Smooth muscle cell (in vitro differentiated cells): ENCODE results near the gene TBC1D22A. TPM values are rescaled to one million over a fixed set of nuclear protein-coding genes. Genes with fewer than 3 reads are reported as not detected.

ENCODE experiments used
- DNase-seq: peaks from one replicate; lab custom pipeline; 2025; ENCODE audit not compliant: unreplicated experiment; lab: John Stamatoyannopoulos, UW
- H2AFZ ChIP-seq: fragments of 200-600 bp; sonication (generic); 2 replicates; pipeline ENCODE4 v1.6.0; 2016; ENCODE audit warnings: antibody characterized with exemption, low read depth, mild to moderate bottlenecking
- H3F3A ChIP-seq: fragments of 200-600 bp; sonication (generic); 2 replicates; pipeline ENCODE4 v1.6.0; 2017; ENCODE audit warnings: antibody characterized with exemption, low read depth
- H3K27ac ChIP-seq: fragments of 200-600 bp; sonication (generic); 2 replicates; pipeline ENCODE4 v1.5.1; 2016; ENCODE audit warnings: low read depth, mild to moderate bottlenecking
- H3K27me3 ChIP-seq: fragments of 200-600 bp; sonication (generic); 2 replicates; pipeline ENCODE4 v1.6.1; 2016; ENCODE audit warnings: low read depth, mild to moderate bottlenecking
- H3K36me3 ChIP-seq: fragments of 200-600 bp; sonication (generic); 2 replicates; pipeline ENCODE4 v1.5.1; 2016; ENCODE audit warnings: low read depth
- H3K4me1 ChIP-seq: fragments of 200-600 bp; sonication (generic); 2 replicates; pipeline ENCODE4 v1.5.1; 2016; ENCODE audit warnings: low read depth
- H3K4me2 ChIP-seq: fragments of 200-600 bp; sonication (generic); 2 replicates; pipeline ENCODE4 v1.6.0; 2016; ENCODE audit warnings: mild to moderate bottlenecking
- H3K4me3 ChIP-seq: fragments of 200-600 bp; sonication (generic); 2 replicates; pipeline ENCODE4 v1.5.1; 2016; ENCODE audit warnings: mild to moderate bottlenecking
- H3K79me2 ChIP-seq: fragments of 200-600 bp; sonication (generic); 2 replicates; pipeline ENCODE4 v1.6.0; 2016; ENCODE audit warnings: low read depth, mild to moderate bottlenecking
- H3K9ac ChIP-seq: fragments of 200-600 bp; sonication (generic); 2 replicates; pipeline ENCODE4 v1.6.0; 2016; ENCODE audit warnings: low read depth
- H3K9me3 ChIP-seq: fragments of 200-600 bp; sonication (generic); replicated peaks from 2 replicates; pipeline ENCODE4 v1.5.1; 2016; ENCODE audit warnings: low read depth
- H4K20me1 ChIP-seq: fragments of 200-600 bp; sonication (generic); 2 replicates; pipeline ENCODE4 v1.6.0; 2016; ENCODE audit warnings: low read depth
- CTCF ChIP-seq: fragments of 200-600 bp; sonication (generic); IDR thresholded peaks from 2 replicates; pipeline ENCODE4 v1.5.1; 2017; ENCODE audit warnings: borderline replicate concordance, mild to moderate bottlenecking, antibody characterized with exemption; ENCODE audit not compliant: insufficient read depth, poor library complexity, severe bottlenecking
- WGBS: methylation state at CpG from one replicate; pipeline ENCODE4 v1.1.7; 2016; ENCODE audit warnings: low lambda C conversion rate; 5-methylcytosine and 5-hydroxymethylcytosine counted together
- polyA plus RNA-seq: library from polyadenylated mRNA; unstranded; fragments of >200 nt; fragmentation: Nextera tagmentation; extraction: Ambion mirVana; gene quantifications from 2 replicates; pipeline ENCODE4 v1.2.1, GENCODE V29; 2016
- total RNA-seq: library from RNA; depleted of rRNA; stranded (reverse); fragments of >200 nt; gene quantifications from 2 replicates; pipeline ENCODE4 v1.2.3, GENCODE V29; 2014

The TBC1D22A gene
- total and polyA plus RNA-seq, 2 experiments from 2014 or later, result 12.5 to 14.4 TPM

DNA sequence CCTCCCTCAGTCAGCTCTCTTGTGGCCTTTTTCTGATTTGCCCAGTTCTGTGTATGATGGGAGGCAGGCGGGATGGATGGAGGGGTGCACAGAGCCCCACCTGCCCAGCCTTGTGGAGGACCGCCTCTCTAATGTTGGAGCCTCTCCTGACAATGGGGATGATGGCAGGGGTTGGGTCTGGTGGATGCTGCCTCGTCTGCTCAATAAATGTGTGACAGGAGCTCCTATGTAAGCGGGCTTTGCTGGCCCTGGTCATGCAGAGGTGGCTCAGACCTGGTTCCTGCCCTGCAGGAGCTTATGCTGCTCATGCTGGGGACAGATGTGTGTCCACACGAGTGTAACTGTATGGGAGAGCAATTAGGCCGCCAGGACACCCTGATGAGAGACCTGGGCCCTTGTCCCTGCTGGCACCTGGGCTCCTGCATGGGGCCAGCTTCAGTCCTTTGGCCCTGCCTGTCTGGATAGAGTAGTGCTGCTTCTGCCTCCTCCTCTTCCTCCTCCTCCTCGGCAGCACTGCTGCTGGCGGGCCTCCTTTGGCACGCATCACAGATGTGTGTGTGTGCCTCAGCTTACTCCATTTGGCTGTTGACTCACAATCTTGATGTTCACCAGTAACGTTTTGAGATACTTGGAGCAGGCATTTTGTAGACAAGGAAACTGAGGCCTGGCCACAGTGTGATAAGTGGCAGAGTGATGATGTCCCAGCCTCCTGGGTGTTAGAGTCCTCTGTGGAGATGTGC, 131.0 kb downstream of the TBC1D22A start:
- Histone ChIP-seq H3K27me3 (no peaks in the 10 kb centered on the region), H3K9ac (no peak overlapping the region), H3F3A (no peaks in the 10 kb centered on the region), H3K4me3 (no peak overlapping the region), H3K4me1 (no peaks in the 10 kb centered on the region), H3K4me2 (no peak overlapping the region), H3K27ac (no peak overlapping the region), H4K20me1 (peaks cover 45% of the 10 kb centered on the region), H3K36me3 (peaks cover 4% of the 10 kb centered on the region), H2AFZ (no peak overlapping the region), H3K9me3 (no peaks in the 10 kb centered on the region), H3K79me2 (no peaks in the 10 kb centered on the region)
- 91% methylated on average over 10 of the region's 10 CpGs for WGBS
- no peak for TF ChIP-seq CTCF
- DNase-seq, result no peak

DNA sequence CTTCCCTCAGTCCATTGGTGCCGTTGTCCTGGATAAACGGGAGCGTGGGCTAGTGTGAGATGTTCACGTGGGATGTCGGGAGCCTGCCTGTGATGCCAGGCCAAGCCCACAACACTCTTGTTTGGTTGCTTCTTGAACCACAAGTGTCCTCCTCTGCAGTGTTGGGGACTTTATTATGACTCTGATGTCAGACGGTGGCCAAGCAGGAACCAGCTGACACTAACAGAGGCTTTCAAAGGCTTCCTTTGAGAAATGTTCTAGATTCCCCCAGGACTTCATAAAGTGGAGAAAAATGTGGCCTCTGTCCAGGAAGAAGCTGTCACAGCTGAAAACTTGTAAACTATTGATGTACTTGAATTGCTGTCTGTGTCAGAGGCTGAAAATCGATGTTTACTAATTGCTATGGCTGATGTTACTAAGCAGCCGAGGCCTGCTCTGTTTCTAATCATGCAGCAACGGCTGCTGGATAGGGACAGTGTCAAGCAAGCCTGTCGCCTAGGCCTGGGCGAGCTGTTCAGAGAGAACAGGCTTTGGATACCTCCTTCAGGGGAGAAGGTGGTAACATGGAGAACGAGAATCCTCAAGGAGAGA, 131.7 kb downstream of the TBC1D22A start:
- Histone ChIP-seq H3K4me1 (no peaks in the 10 kb centered on the region), H3F3A (no peaks in the 10 kb centered on the region), H4K20me1 (peaks cover 45% of the 10 kb centered on the region), H3K4me3 (no peak overlapping the region), H3K27me3 (no peaks in the 10 kb centered on the region), H3K9ac (no peak overlapping the region), H3K36me3 (peaks cover 4% of the 10 kb centered on the region), H3K27ac (no peak overlapping the region), H2AFZ (no peak overlapping the region), H3K4me2 (no peak overlapping the region), H3K9me3 (no peaks in the 10 kb centered on the region), H3K79me2 (no peaks in the 10 kb centered on the region)
- WGBS, result 57% methylated on average over 12 of the region's 12 CpGs
- TF ChIP-seq CTCF, result no peak
- no peak for DNase-seq

GRCh38 chr22:46894851-46895640, 132.6 kb downstream of the TBC1D22A start:
- WGBS, result 97% methylated on average over 15 of the region's 15 CpGs
- peaks cover 51% of the 10 kb centered on the region for H4K20me1 ChIP-seq
- no peaks in the 10 kb centered on the region for H3K9me3 ChIP-seq
- no peaks in the 10 kb centered on the region for H3K4me1 ChIP-seq
- H3K27me3 ChIP-seq, result no peaks in the 10 kb centered on the region
- H3K9ac ChIP-seq, result no peak overlapping the region
- no peak overlapping the region for H3K4me2 ChIP-seq
- no peak for TF ChIP-seq CTCF
- H2AFZ ChIP-seq, result no peak overlapping the region
- DNase-seq, result no peak
- H3K27ac ChIP-seq, result no peak overlapping the region
- no peak overlapping the region for H3K4me3 ChIP-seq
- no peaks in the 10 kb centered on the region for H3F3A ChIP-seq
- H3K36me3 ChIP-seq, result peaks cover 4% of the 10 kb centered on the region
- H3K79me2 ChIP-seq, result no peaks in the 10 kb centered on the region
